Neural cell (in vitro differentiated cells): Measurements from ENCODE around the gene RTP1. TPM values are rescaled to one million over a fixed set of nuclear protein-coding genes. Genes with fewer than 3 reads are reported as not detected.

Experiments
- H2AFZ ChIP-seq: fragments of 200-600, 300-800 bp; sonication (generic), shearing (Covaris generic); 2 replicates; pipeline ENCODE4 v1.6.0; 2014; ENCODE audit warnings: low read depth, mild to moderate bottlenecking, antibody characterized with exemption, low read length, moderate library complexity
- H3F3A ChIP-seq: fragments of 200-600 bp; shearing (Covaris generic); 2 replicates; pipeline ENCODE4 v1.6.1; 2016; ENCODE audit warnings: mild to moderate bottlenecking, moderate library complexity, mixed read lengths, antibody characterized with exemption, low read length; ENCODE audit not compliant: insufficient read depth, poor library complexity, severe bottlenecking
- H3K27ac ChIP-seq: fragments of 200-600, 300-800 bp; sonication (generic), shearing (Covaris generic); 2 replicates; pipeline ENCODE4 v1.5.1; 2014; ENCODE audit warnings: mild to moderate bottlenecking, low read length, moderate library complexity
- H3K27me3 ChIP-seq: fragments of 300-800, 200-600 bp; sonication (generic), shearing (Covaris generic); 2 replicates; pipeline ENCODE4 v1.6.0; 2014; ENCODE audit warnings: mild to moderate bottlenecking, low read depth, low read length, moderate library complexity; ENCODE audit not compliant: insufficient read depth
- H3K36me3 ChIP-seq: fragments of 300-800, 200-600 bp; sonication (generic), shearing (Covaris generic); 2 replicates; pipeline ENCODE4 v1.5.1; 2014; ENCODE audit warnings: mild to moderate bottlenecking, antibody characterized with exemption, low read length, moderate library complexity; ENCODE audit not compliant: insufficient read depth
- H3K4me2 ChIP-seq: fragments of 300-800, 200-600 bp; sonication (generic), shearing (Covaris generic); 2 replicates; pipeline ENCODE4 v1.6.0; 2014; ENCODE audit warnings: mild to moderate bottlenecking, low read length
- H3K4me3 ChIP-seq: fragments of 300-800, 200-600 bp; sonication (generic), shearing (Covaris generic); 2 replicates; pipeline ENCODE4 v1.5.1; 2014; ENCODE audit warnings: mild to moderate bottlenecking, low read length, moderate library complexity
- H3K79me2 ChIP-seq: fragments of 200-600 bp; shearing (Covaris generic); replicated peaks from 2 replicates; pipeline ENCODE4 v1.6.0; 2014; ENCODE audit warnings: mild to moderate bottlenecking, low read length, moderate library complexity; ENCODE audit not compliant: insufficient read depth
- H3K9ac ChIP-seq: fragments of 300-800, 200-600 bp; sonication (generic), shearing (Covaris generic); 2 replicates; pipeline ENCODE4 v1.6.1; 2016; ENCODE audit warnings: mild to moderate bottlenecking, low read length, mixed read lengths
- H3K9me2 ChIP-seq: fragments of 200-600 bp; shearing (Covaris generic); 2 replicates; pipeline ENCODE4 v1.6.1; 2016; ENCODE audit warnings: mild to moderate bottlenecking, low read length, mixed read lengths; ENCODE audit not compliant: insufficient read depth
- H3K9me3 ChIP-seq: fragments of 200-600, 300-800 bp; sonication (generic), shearing (Covaris generic); 2 replicates; pipeline ENCODE4 v1.6.1; 2016; ENCODE audit warnings: mild to moderate bottlenecking, mixed run types, low read length, moderate library complexity, mixed read lengths
- H4K20me1 ChIP-seq: fragments of 200-600 bp; shearing (Covaris generic); 2 replicates; pipeline ENCODE4 v1.6.1; 2016; ENCODE audit warnings: mild to moderate bottlenecking, mixed run types; ENCODE audit not compliant: insufficient read depth
- CTCF ChIP-seq: fragments of 450-650 bp; IDR thresholded peaks from 2 replicates; pipeline ENCODE4 v1.5.1; 2014; ENCODE audit warnings: antibody characterized with exemption, mild to moderate bottlenecking, moderate library complexity; ENCODE audit not compliant: poor library complexity, severe bottlenecking
- EP300 ChIP-seq: fragments of 450-650 bp; conservative IDR thresholded peaks from 2 replicates; pipeline ENCODE4 v1.6.1; 2014; ENCODE audit warnings: antibody characterized with exemption, mild to moderate bottlenecking, moderate library complexity; ENCODE audit not compliant: poor library complexity, severe bottlenecking
- EZH2 ChIP-seq: fragments of 200-600, 300-800 bp; shearing (Covaris generic), sonication (generic); IDR thresholded peaks from 2 replicates; pipeline ENCODE4 v1.6.1; 2014; ENCODE audit warnings: antibody characterized with exemption, low read length, borderline replicate concordance, mild to moderate bottlenecking; ENCODE audit not compliant: insufficient read depth, poor library complexity, severe bottlenecking
- MXI1 ChIP-seq: fragments of 450-650 bp; conservative IDR thresholded peaks from 2 replicates; pipeline ENCODE4 v1.6.1; 2014; ENCODE audit warnings: antibody characterized with exemption, mild to moderate bottlenecking; ENCODE audit not compliant: poor library complexity, severe bottlenecking
- POLR2AphosphoS5 ChIP-seq: IDR thresholded peaks from 2 replicates; pipeline ENCODE4 v1.6.1; 2012
- RAD21 ChIP-seq: fragments of 450-650 bp; conservative IDR thresholded peaks from 2 replicates; pipeline ENCODE4 v1.6.1; 2014; ENCODE audit warnings: antibody characterized with exemption, mild to moderate bottlenecking, moderate library complexity
- REST ChIP-seq: IDR thresholded peaks from 2 replicates; pipeline ENCODE4 v1.6.1; 2012; ENCODE audit warnings: borderline replicate concordance
- SMC3 ChIP-seq: fragments of 450-650 bp; conservative IDR thresholded peaks from 2 replicates; pipeline ENCODE4 v1.6.1; 2014; ENCODE audit warnings: antibody characterized with exemption, mild to moderate bottlenecking, moderate library complexity; ENCODE audit not compliant: poor library complexity
- TAF1 ChIP-seq: IDR thresholded peaks from 2 replicates; pipeline ENCODE4 v1.6.1; 2012; ENCODE audit warnings: low read depth
- polyA plus RNA-seq: library from polyadenylated mRNA; depleted of rRNA; stranded (reverse); fragments of >200 nt; gene quantifications from 2 replicates; pipeline ENCODE4 v1.2.3, GENCODE V29; 2014

The RTP1 gene
- polyA plus RNA-seq, 1 donor from 2014 or later, result 2.0 TPM

GRCh38 chr3:187205683-187206082, 8.4 kb downstream of the RTP1 start:
- TF ChIP-seq CTCF (no peak), EZH2 (no peak), POLR2AphosphoS5 (no peak), EP300 (no peak), TAF1 (no peak), SMC3 (no peak), REST (no peak), MXI1 (no peak)

GRCh38 chr3:187207062-187207461, 9.8 kb downstream of the RTP1 start:
- TF ChIP-seq MXI1 (no peak), TAF1 (no peak), EZH2 (no peak), POLR2AphosphoS5 (no peak), CTCF (no peak), SMC3 (no peak), EP300 (no peak), RAD21 (no peak), REST (no peak)
- Histone ChIP-seq H3F3A (no peaks in the 10 kb centered on the region), H3K27me3 (no peaks in the 10 kb centered on the region), H4K20me1 (no peaks in the 10 kb centered on the region), H3K36me3 (no peaks in the 10 kb centered on the region), H3K4me3 (no peak overlapping the region), H3K9me2 (no peaks in the 10 kb centered on the region), H3K9ac (no peak overlapping the region), H3K79me2 (no peaks in the 10 kb centered on the region), H3K27ac (no peak overlapping the region), H3K9me3 (no peaks in the 10 kb centered on the region), H3K4me2 (no peak overlapping the region), H2AFZ (no peak overlapping the region)

More at GRCh38 chr3:187205683-187206082, 8.4 kb downstream of the RTP1 start:
- H3K4me2 ChIP-seq, result no peak overlapping the region
- no peaks in the 10 kb centered on the region for H3K27me3 ChIP-seq
- H2AFZ ChIP-seq, result no peak overlapping the region
- no peak overlapping the region for H3K9ac ChIP-seq
- H3K79me2 ChIP-seq, result no peaks in the 10 kb centered on the region
- H3K4me3 ChIP-seq, result no peak overlapping the region
- H3K9me2 ChIP-seq, result no peaks in the 10 kb centered on the region
- no peaks in the 10 kb centered on the region for H3K9me3 ChIP-seq
- H3F3A ChIP-seq, result no peaks in the 10 kb centered on the region
- H3K36me3 ChIP-seq, result no peaks in the 10 kb centered on the region
- no peaks in the 10 kb centered on the region for H4K20me1 ChIP-seq
- no peak overlapping the region for H3K27ac ChIP-seq
